Measurements from ENCODE around the gene APOB.
"Not testable (repeated sequence)": the region's sequence is repeated elsewhere in the genome, so short reads cannot be mapped to it uniquely, and the experiment has no call there.

APOB gene

DNA sequence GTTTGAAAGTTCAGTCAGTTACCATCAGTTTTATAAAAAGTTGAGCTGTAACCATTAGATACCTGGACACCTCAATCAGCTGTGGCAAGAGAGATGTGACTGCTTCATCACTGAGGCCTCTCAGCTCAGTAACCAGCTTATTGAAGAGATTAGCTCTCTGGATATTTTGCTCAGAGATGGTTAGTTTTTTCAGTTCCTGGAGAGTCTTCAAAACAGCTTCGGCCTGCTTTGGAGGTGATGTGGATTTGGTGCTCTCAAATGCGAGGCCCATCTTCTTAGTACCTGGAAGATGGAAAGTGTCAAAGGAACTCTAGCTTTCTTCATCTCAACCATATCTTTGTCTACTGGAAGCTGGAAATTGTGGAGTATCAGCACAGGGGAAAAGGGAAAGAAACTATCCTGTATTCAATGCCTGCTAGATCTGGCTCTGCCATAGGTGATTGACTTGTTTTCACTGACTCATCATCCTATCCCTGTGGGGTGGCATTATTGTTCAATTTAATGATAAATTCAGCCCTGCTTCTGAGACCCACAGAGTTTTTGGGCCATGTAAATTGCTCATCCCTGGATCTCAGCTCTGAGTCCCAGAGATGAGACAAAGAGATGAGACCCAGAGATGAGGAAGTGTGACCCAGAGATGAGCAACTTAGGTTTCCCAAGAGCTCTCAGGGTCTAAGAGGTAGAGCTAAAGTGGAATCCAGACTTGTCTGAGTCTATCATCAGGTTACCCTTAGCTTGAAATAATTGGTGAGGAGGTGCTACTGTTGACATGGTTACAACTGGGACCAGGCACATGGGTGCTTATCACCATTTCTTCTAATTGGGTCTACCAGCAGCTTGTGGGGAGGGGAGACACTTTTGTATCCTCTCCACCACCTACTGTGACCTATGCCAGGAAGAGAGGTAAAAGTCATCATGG lies 10.4 kb downstream of the APOB start:
- DNase-seq (ENCODE audit: low read depth in 2 of 2, low spot score in 1 of 2), result no peak

GRCh38 chr2:21032338-21033236 lies 11.3 kb downstream of the APOB start:
- DNase-seq (ENCODE audit: low read depth in 2 of 2, low spot score in 1 of 2), result no peak

DNA sequence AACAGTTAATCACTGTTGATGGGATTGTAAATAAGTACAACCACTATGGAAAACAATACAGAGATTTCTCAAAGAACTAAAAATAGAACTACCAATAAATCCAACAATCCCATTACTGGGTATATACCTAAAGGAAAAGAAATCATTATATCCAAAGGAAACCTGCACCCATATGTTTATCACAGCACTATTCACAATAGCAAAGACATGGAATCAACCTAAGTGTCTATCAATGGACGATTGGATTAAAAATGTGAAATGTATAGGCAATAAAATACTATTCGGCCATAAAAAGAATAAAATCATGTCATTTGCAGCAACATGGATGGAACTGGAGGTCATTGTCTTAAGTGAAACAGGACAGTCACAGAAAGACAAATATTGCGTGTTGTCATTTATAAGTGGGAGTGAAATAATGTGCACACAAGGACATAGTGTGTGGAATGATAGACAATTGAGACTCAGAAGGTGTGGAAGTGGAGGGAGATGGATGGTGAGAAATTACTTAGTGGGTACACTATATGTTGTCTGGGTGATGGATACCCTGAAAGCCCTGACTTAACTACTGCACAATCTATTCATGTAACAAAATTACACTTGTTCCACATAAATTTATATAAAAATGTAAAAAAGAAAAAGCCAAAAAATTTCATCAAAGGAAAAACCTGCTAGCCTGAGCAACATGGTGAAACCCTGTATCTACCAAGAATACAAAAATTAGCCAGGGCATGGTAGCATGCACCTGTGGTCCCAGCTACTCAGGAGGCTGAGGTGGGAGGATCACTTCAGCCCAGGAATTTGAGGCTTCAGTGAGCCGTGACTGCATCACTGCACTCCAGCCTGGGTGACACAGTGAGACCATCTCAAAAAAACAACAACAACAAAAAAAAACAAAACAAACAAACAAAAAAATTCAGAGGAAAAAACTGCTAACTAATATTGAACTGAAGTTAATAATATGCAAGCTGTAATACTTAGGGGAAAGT lies 12.6 kb downstream of the APOB start:
- no peak for DNase-seq (ENCODE audit: low read depth in 2 of 2, low spot score in 1 of 2)

- no peak for DNase-seq (ENCODE audit: low read depth in 2 of 2, low spot score in 1 of 2)
Observed at GRCh38 chr2:21029519-21029918, 14.4 kb downstream of the APOB start.

GRCh38 chr2:21028951-21029350 lies 14.9 kb downstream of the APOB start:
- not testable (repeated sequence) for DNase-seq (ENCODE audit: low read depth in 2 of 2, low spot score in 1 of 2)

DNA sequence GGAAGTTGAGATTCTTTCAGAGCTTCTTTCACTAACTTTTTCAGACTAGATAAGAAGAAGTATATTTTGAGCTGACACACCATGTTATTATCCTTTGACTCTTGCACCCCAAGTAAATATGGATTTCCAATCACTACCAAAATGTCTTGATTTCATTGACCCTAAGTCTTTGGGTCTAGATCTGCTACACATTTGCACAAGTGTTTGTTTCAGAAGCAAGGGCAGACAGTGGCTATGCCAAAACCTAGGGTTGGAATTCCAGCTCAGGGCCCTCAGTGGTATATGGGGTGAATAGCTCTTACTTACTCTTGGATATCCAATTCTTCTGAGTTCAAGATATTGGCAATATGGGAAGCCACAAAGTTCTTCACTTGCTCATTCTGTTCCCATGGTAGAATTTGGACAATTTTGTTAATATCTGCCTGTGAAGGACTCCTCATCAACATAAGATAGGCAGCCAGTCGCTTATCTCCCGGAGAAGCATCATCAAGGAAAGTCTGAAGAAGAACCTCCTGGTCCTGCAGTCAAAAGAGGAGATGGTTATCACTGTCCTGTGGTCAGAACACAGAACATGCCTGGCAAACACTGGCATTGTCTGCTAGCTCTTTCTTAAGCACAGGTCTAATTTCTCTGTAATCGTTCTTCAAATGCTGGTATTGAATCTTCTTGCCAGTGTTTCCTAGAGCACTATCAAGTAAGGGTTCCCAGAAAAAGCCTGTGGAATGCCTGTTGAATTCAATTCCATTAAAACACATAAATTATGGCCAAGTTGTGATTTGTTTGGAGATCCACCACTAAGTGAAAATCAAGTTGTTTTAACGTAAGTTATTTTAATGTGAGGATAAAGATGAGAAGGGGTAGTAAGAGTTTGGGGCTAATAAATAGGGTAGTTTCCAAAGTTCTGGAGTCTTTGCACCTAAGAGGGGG lies 15.6 kb downstream of the APOB start:
- no peak for DNase-seq (ENCODE audit: low read depth in 2 of 2, low spot score in 1 of 2)

DNA sequence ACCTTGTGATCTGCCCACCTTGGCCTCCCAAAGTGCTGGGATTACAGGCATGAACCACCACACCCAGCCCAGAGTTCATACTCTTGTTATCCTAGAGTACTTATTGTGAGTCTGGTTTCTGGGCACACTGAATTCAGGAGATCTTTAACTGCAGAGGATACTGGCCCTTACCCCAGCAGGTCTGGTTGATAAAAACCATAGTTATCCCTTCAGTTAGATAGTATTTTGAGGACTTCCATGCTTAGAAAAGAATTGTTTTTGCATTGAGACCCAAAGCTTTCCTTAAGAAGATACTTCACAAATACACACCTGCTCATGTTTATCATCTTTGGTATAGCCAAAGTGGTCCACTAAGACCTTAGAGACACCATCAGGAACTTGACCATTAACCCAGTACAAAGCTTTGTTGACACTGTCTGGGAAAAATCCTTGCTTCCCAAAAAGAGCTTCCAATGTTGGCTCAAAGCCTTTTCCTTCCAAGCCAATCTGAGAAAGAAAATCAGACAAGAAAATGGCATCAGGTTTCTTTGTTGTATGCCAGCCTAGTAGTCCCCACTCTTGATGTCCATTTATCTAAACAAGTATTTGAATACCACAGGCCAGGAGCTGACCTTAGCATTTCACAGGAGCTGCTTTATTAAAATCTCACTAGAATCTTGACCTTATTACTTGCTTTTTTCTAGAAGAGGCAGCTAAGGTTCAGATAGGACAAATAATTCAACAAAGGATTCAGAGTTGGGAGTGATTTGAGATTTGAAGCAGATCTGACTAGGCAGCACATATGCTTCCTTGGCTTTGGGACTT lies 17.2 kb downstream of the APOB start:
- no peak for DNase-seq (ENCODE audit: low read depth in 2 of 2, low spot score in 1 of 2)

DNA sequence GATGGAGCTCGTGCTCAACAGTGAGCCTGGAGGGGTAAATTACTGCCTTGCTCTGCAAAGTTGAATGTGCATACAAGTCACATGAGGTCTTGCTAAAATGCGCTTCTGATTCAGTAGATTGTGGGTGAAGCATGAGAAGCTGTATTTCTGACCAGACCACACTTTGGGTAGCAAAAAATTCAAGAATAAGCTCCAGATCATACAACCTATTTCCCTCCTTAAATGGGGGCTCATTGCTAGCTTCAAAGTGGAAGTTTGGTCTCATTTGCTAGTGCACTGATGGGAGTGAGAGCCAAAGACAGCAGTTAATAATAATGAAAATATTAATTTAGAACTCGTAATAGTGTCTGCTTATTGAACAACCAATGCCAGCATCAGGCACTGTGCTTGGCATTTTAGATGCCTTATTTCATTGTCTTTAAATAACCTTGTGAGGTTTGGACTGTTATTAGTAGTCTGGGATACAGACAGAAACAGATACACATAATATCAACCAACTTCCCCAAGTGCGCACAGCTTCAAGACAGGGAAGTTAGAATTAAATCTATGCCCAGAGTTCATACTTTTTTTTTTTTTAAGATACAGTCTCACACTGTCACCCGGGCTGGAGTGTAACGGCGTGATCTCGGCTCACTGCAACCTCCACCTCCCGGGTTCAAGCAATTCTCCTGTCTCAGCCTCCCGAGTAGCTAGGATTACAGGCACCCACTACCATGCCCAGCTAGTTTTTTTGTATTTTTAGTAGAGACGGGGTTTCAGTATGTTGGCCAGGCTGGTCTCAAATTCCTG lies 18.0 kb downstream of the APOB start:
- no peak for DNase-seq (ENCODE audit: low read depth in 2 of 2, low spot score in 1 of 2)

GRCh38 chr2:21024722-21025389 lies 19.0 kb downstream of the APOB start:
- DNase-seq (ENCODE audit: low read depth in 2 of 2, low spot score in 1 of 2), result no peak

GRCh38 chr2:21024198-21024597 lies 19.7 kb downstream of the APOB start:
- no peak for DNase-seq (ENCODE audit: low read depth in 2 of 2, low spot score in 1 of 2)

DNA sequence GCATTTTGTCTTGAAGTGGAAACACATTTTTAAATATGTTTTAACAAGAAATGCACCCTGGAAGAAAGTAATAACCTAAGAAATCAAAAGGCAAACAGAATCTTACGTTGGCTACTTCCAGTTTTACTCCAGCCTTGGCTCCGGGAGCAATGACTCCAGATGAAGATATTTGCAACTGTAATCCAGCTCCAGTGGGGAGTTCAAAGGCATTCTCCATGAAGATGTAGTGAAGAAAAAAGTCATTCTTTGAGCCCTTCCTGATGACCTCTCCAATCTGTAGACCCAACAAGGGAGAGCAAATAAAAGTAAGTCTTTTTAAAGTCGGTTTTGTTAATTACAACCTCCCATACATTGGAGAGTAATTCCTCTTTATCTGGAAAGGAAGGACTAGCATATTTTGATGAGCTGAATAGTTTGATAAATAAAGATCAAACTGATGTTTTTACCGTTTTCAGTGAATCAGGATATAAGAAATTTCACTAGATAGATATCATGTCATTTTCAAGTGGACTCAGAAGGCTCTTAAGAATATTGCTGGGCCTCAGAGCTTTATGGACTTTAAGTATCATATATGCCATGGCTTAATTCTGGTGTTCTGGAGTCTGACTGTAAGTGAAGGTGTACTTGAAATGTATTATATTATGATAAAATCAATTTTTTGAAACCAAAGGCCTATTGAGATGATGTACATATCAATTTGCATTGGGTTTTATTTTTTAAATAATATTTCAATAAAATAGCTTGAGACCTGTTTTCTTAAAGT lies 20.3 kb downstream of the APOB start:
- DNase-seq (ENCODE audit: low read depth in 2 of 2, low spot score in 1 of 2), result no peak

GRCh38 chr2:21022792-21023367 lies 21.0 kb downstream of the APOB start:
- no peak for DNase-seq (ENCODE audit: low read depth in 2 of 2, low spot score in 1 of 2)

DNA sequence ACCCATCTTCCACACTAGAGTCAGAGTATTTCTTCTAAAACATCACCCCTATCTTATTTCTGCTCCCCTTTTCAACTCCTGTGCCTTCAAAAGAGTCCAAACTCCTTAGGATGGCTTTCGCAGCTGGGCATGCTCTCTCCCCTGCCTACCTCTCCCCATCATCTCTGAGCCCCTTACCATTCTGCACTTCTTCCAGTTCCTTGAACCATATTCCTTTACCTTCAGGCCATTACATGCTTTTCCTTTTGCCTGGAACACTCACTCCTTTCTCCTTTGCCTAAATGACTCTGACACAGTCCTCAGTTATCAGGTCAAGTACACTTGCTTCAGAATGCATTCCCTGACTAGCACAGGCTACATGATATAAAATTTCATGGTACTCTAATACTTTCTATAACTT lies 22.4 kb downstream of the APOB start:
- no peak for DNase-seq (ENCODE audit: low read depth in 2 of 2, low spot score in 1 of 2)

- DNase-seq (ENCODE audit: low read depth in 2 of 2, low spot score in 1 of 2), result no peak
Observed at GRCh38 chr2:21020668-21021288, 23.1 kb downstream of the APOB start.

DNA sequence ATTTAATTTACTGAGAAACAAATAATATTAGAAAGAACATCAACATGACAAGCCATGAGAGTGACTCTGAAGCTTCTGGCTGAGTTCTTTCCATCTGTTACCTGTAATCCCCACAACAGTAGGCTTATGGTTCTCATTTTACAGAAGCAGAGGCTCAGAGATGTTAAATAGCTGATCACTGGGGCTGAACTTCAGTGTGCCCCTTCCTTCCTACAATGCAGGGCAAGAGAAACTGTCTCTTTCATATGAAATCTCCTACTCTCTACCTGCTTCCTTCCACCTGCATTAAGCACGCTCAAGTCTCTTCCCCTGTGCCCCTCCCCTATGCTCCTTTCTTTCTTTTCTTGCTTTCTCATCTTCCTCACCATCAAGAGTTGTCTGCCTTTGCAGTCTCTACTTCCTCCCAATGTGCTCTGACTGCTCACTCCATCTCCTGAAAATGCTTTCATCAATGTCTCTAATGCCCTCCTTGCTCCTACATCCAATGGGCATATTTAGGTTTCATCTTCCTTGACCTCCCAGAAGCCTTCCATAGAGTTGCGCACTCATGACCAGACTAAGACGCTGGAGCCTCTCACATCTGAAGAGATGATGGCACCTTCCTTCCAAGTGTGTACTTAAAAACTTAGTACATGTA lies 23.7 kb downstream of the APOB start:
- DNase-seq (ENCODE audit: low read depth in 2 of 2, low spot score in 1 of 2), result no peak

DNA sequence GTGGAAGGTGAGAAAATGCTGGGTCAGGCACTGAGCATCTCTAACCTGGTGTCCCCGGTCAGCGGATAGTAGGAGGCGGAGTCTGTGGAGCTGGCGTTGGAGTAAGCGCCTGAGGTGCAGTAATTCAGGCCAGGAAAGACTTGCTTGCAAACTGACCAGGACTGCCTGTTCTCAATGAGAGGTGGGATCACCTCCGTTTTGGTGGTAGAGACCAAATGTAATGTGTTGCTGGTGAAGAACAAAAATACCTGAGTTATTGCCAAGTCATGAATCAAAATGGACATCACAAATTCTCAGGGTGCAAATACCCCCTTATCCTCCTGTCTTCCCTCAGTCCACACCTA lies 24.2 kb downstream of the APOB start:
- no peak for DNase-seq (ENCODE audit: low read depth in 2 of 2, low spot score in 1 of 2)

Data from stimulated activated CD8-positive, alpha-beta memory T cell treated with anti-CD3 and anti-CD28 coated beads, Interleukin-4, amount 100 ng/mL, for 1 hour (primary cell).